HG03469 (cell line): ENCODE data around the gene DIAPH3.

Experiments used
- ATAC-seq: cut with Tn5 transposase; IDR thresholded peaks from one replicate; pipeline ENCODE4 v1.9.1; 2021; ENCODE audit warnings: mild to moderate bottlenecking, moderate library complexity, moderate number of reproducible peaks; ENCODE audit not compliant: unreplicated experiment

DIAPH3 gene

DNA sequence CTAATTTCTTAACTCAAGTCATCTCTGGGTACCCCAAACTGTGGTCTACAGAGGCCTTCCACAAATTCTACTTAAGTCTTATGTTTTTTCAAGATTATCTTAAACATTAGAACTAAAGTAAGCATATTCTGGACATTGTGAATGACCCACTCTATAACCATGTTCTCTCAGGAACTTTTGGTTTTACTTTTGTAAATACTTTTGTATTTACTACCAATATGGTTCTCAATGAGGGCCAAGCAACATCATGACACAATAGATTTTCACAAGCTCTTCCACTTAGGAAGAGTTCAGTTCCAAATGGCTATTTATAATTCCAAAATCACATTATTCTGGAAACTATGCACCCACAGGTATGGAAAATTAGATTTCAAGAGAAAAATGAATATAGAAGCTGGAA is 10.8 kb downstream of the DIAPH3 start:
- no peak for ATAC-seq

GRCh38 chr13:60152114-60152513 is 11.6 kb downstream of the DIAPH3 start:
- ATAC-seq, result no peak

GRCh38 chr13:60150538-60150937 is 13.2 kb downstream of the DIAPH3 start:
- ATAC-seq, result no peak

DNA sequence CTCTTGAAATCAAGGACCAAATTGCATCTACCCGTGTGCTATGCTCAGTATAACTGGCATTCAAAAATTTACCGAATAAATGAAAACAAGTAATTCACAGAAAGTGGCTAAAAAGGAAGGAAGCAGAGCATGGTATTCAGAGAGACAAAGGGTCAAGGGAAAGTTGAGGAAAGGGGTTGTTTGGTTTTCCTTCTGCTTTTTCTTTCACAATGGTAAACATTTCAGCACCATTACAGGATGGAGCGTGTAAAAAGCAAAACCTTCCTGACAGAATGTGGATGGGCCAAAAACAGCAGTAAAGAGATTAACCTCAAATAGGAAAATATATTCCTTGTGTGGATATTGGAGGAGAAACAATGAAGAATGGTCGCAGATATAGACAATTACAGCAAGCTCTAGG is 14.8 kb downstream of the DIAPH3 start:
- ATAC-seq, result no peak

GRCh38 chr13:60147361-60147760 is 16.4 kb downstream of the DIAPH3 start:
- no peak for ATAC-seq

- no peak for ATAC-seq
Observed at GRCh38 chr13:60146471-60146870, 17.3 kb downstream of the DIAPH3 start.

GRCh38 chr13:60143775-60144174 is 20.0 kb downstream of the DIAPH3 start:
- no peak for ATAC-seq

DNA sequence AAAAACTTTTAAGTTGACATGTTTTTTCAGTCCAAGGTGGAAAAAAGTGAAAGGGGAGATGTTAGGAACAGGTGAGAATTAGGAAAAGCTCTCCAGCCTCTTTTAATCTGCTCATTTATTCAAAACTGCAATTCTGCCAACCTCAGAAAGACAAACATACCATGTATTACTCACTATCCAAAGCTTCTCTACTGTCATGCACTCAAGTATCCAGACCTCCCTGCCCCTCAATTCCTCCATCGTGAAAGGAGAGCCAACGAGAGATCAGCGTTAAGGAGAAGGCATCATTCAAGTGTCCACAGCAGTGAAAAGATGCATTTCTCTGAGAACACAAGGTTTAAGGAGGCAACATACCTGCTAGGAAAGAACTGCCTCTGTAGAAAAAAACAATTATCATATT is 24.5 kb downstream of the DIAPH3 start:
- no peak for ATAC-seq

- no peak for ATAC-seq
Observed at GRCh38 chr13:60138674-60139073, 25.1 kb downstream of the DIAPH3 start.

- ATAC-seq, result no peak
Observed at GRCh38 chr13:60137911-60138560, 25.7 kb downstream of the DIAPH3 start.

DNA sequence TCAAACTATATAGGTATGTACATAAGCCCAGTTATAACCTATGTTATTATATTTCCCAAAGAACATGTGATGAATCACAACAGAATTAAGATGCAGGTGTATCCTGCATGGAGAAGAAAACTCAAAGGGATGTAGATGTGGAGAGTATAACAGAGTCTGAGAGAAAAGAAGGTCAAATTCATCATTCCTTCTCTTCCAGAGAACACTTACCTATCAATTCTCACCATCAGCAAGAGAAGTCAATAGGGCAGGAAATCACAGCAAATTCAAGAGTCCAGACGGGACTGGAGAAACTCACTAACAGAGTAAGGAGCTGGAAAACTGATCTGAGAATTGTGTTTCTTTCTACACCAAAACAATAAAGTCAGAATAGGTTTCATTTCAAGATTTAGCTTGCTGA is 28.4 kb downstream of the DIAPH3 start:
- ATAC-seq, result no peak

- no peak for ATAC-seq
Observed at GRCh38 chr13:60134376-60134775, 29.4 kb downstream of the DIAPH3 start.

GRCh38 chr13:60121337-60121687 is 42.4 kb downstream of the DIAPH3 start:
- no peak for ATAC-seq

- no peak for ATAC-seq
Observed at GRCh38 chr13:60120617-60121336, 43.0 kb downstream of the DIAPH3 start.

GRCh38 chr13:60118696-60119400 is 44.9 kb downstream of the DIAPH3 start:
- ATAC-seq, result no peak

GRCh38 chr13:60114499-60115028 is 49.2 kb downstream of the DIAPH3 start:
- no peak for ATAC-seq

DNA sequence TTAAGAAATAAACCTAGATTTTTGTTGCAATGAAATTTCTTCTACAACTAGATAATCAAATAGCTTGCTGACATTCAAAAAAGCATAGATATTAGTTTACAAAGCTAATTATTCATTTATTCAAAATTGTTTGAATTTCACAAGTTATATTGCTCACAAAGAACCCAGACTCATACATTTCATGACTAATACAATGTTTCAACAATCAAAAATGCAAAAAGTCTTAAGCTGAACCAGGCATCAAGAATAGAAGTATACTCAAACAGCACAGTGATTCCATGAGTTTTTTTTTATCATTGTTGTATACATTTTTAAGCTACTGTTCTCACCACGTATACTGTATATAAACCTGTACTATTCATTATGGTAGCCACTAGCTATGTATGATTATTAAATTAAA is 51.0 kb downstream of the DIAPH3 start:
- no peak for ATAC-seq

DNA sequence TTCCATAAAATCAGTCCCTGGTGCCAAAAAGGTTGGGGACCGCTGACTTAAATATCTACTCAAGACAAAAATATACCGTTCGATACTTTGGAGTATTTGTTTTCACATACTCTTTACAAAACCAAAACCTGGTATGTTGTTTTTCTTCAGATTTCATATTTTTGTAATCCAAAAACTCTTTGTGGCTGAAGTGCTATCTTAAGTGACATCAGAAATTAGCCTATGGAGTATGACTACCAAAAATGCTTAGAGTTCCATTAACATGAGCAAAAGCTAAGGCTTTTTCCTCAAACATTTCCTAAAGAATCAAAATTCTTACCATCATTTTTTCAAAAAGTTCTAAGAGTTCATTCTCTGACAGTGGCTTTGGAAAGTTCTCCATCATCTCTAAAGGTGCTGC is 52.0 kb downstream of the DIAPH3 start:
- no peak for ATAC-seq

DNA sequence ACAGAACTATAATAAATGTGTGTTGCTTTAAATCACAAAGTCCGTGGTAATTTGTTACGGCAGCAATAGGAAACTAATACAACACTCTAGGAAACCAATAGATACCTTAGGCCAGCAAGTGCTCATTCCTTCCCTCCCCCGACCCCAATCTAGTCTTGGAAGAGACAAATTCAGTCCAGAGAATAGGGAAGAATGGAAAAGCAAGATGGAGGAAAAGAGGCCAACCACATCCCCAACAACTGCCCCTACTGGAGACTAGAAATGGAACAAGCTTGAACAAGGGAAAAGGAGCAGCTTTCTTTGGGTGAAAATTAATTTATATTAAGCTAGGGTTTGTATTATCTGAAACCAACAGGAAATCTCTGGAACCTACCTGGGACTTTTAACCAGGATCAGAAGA is 54.4 kb downstream of the DIAPH3 start:
- ATAC-seq, result no peak

DNA sequence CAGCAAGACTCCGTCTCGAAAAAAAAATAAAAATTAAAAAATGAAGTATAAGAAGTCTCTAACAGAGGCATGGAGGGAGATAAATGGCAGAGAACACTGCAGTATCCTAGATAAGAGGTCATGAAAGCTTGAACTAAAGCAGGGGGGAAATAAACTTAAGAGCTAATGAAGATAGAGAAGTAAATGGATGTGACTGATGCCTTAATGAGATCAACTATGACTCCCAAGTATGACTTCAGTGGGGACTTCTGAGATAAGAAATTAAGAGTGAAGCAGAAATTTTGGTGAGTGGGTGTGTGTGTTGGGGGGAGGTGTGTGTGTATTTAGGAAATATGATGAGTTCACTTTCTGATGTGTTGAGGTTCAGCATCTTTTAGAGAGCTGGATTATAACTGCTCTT is 55.1 kb downstream of the DIAPH3 start:
- no peak for ATAC-seq

DNA sequence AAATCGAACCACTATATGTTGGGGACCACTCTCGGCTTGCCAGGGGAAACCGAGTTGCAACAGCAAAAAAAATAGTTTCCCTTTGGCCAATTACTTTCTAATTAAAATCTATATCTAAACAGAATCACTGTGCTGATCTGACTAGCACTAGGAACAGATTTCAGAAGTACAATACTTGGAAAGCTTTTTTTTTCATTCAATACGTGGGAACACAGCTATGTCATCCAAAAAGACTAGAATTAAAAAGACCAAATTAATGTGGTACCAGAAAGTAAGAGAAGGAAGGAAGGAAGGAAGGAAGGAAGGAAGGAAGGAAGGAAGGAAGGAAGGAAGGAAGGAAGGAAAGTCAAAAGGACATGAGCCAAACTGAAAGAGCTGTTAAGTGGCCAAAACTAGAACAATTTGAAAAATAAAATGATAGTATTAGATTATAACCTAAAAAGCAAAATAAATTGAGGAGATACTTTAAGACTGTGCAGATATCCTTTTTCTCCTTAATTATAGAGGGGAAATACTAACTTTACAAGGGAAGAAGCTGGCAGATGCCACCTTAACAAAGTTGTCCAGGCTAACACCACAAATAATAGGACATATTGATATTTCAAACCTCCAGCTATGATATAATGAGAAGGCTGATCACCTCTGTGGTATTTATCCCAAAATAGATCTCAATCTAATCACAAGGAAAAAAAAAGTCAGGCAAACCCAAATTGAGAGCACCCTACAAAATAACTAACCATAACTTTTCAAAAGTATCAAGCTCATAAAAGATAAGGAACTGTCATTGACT is 63.9 kb downstream of the DIAPH3 start:
- no peak for ATAC-seq
